ENCODE results near the gene MACO1.

The MACO1 gene

GRCh38 chr1:25546193-25546592, 115.5 kb downstream of the MACO1 start:
- no peak for TF ChIP-seq POLR2AphosphoS5 (IDR thresholded peaks at IDR 0.05; ENCODE audit: low read depth, low read length)
- TF ChIP-seq, protein P1, sequence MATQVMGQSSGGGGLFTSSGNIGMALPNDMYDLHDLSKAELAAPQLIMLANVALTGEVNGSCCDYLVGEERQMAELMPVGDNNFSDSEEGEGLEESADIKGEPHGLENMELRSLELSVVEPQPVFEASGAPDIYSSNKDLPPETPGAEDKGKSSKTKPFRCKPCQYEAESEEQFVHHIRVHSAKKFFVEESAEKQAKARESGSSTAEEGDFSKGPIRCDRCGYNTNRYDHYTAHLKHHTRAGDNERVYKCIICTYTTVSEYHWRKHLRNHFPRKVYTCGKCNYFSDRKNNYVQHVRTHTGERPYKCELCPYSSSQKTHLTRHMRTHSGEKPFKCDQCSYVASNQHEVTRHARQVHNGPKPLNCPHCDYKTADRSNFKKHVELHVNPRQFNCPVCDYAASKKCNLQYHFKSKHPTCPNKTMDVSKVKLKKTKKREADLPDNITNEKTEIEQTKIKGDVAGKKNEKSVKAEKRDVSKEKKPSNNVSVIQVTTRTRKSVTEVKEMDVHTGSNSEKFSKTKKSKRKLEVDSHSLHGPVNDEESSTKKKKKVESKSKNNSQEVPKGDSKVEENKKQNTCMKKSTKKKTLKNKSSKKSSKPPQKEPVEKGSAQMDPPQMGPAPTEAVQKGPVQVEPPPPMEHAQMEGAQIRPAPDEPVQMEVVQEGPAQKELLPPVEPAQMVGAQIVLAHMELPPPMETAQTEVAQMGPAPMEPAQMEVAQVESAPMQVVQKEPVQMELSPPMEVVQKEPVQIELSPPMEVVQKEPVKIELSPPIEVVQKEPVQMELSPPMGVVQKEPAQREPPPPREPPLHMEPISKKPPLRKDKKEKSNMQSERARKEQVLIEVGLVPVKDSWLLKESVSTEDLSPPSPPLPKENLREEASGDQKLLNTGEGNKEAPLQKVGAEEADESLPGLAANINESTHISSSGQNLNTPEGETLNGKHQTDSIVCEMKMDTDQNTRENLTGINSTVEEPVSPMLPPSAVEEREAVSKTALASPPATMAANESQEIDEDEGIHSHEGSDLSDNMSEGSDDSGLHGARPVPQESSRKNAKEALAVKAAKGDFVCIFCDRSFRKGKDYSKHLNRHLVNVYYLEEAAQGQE (IDR thresholded peaks at IDR 0.05; ENCODE audit: insufficient read depth in 1 of 2, low read depth in 2 of 2, low read length in 2 of 2): no peak

DNA sequence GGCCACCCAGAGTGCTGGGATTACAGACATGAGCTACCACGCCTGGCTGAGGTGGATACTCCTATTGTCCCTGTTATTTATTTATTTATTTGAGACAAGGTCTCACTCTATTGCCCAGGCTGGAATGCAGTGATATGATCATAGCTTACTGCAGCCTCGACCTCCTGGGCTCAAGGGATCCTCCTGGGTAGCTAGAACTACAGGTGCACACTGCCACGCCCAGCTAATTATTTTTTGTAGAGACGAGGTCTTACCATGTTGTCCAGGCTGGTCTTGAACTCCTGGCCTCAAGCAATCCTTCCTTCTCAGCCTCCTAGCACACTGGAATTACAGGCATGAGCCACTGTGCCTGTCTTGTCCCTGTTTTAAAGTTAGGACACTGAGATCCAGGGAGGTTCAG, 117.9 kb downstream of the MACO1 start:
- TF ChIP-seq POLR2AphosphoS5 (IDR thresholded peaks at IDR 0.05; ENCODE audit: low read depth, low read length): no peak
- no peak for TF ChIP-seq FOXP2 (optimal IDR thresholded peaks at IDR 0.05; ENCODE audit: borderline replicate concordance, extremely low read depth, extremely low read length, insufficient read depth)
- no peak for TF ChIP-seq TAF1 (IDR thresholded peaks at IDR 0.05; ENCODE audit: borderline replicate concordance, insufficient read depth, low read length)

- TF ChIP-seq FOXP2 (optimal IDR thresholded peaks at IDR 0.05; ENCODE audit: borderline replicate concordance, extremely low read depth, extremely low read length, insufficient read depth): no peak
- TF ChIP-seq, protein P1 (IDR thresholded peaks at IDR 0.05; ENCODE audit: insufficient read depth in 1 of 2, low read depth in 2 of 2, low read length in 2 of 2): no peak
- TF ChIP-seq POLR2AphosphoS5 (IDR thresholded peaks at IDR 0.05; ENCODE audit: low read depth, low read length): no peak
- no peak for TF ChIP-seq SIN3A (IDR thresholded peaks at IDR 0.05; ENCODE audit: borderline replicate concordance, insufficient read depth, low read length)
- TF ChIP-seq TAF1 (IDR thresholded peaks at IDR 0.05; ENCODE audit: borderline replicate concordance, insufficient read depth, low read length): no peak
Measured at GRCh38 chr1:25549273-25550154, 118.8 kb downstream of the MACO1 start.

Measured in PFSK-1 (cell line).